ENCODE results near the gene BRD7.

The BRD7 gene

GRCh38 chr16:50280932-50281331 is 87.9 kb downstream of the BRD7 start:
- DNase-seq (ENCODE audit: low read depth), result no peak
- no peak for TF ChIP-seq CTCF (conservative IDR thresholded peaks at IDR 0.05; ENCODE audit: low read depth, low read length)
- H3K4me3 ChIP-seq (ENCODE audit: low read length), result no peak overlapping the region

DNA sequence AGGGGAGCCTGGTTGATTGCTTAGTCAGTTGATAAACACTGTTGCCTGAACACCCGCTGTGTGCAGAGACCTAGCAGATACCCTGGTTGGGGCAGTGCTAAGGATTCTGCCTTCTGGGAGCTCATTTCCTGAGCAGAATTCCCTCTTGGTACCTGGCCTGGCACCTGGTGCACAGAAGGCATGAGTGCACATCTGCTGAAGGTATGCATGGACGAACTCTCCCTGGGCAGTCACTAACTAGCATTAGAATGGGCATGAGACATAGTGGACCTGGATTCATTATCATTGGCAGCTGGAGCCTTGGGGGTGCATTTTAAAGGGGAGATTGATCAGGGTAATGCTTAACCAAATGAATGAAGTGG is 89.3 kb downstream of the BRD7 start:
- H3K4me3 ChIP-seq (ENCODE audit: low read length), result no peak overlapping the region
- no peak for DNase-seq (ENCODE audit: low read depth)
- TF ChIP-seq CTCF (conservative IDR thresholded peaks at IDR 0.05; ENCODE audit: low read depth, low read length), result no peak

- TF ChIP-seq CTCF (conservative IDR thresholded peaks at IDR 0.05; ENCODE audit: low read depth, low read length), result no peak
- DNase-seq (ENCODE audit: low read depth), result no peak
- no peak overlapping the region for H3K4me3 ChIP-seq (ENCODE audit: low read length)
These were observed 90.5 kb downstream of the BRD7 start for GRCh38 chr16:50278251-50278650.

DNA sequence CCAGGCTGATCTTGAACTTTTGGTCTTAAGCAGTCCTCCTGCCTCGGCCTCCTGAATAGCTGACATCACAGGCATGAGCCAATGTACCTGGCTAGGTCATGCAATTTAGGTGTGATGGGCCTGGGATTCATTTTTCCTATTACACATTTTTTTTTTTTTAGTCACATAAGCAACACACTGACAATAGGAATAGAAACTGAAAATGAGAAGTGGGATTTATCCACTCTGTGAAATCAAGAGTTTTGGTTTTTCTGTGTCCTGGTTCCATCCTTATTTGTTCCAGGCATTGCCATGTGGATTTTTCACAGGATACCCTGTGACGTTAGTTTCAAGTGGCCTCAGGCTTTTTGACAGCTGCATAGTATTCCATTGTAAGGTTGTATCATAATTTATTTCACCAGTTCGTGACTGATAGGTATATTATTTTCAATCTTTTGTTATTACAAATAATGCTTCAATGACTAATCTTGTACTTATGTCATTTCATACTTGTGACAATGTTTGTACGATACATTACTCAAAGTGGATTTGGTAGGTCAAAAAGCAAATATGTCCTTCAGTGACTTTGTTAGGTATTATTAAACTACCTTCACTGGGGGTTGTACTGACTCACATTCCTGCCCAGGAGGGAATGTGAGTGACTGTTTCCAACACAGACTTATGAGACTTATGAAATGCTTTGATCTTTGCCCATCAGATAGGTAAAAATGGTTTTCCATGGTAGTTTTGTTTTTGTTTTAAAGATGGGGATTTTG is 91.8 kb downstream of the BRD7 start:
- no peak overlapping the region for H3K4me3 ChIP-seq (ENCODE audit: low read length)
- no peak for TF ChIP-seq CTCF (conservative IDR thresholded peaks at IDR 0.05; ENCODE audit: low read depth, low read length)
- no peak for DNase-seq (ENCODE audit: low read depth)

GRCh38 chr16:50276326-50276640 is 92.5 kb downstream of the BRD7 start:
- no peak overlapping the region for H3K4me3 ChIP-seq (ENCODE audit: low read length)
- TF ChIP-seq CTCF (conservative IDR thresholded peaks at IDR 0.05; ENCODE audit: low read depth, low read length), result no peak
- DNase-seq (ENCODE audit: low read depth), result no peak

GRCh38 chr16:50275428-50276325 is 93.1 kb downstream of the BRD7 start:
- no peak for DNase-seq (ENCODE audit: low read depth)

More at GRCh38 chr16:50275428-50276325, 93.1 kb downstream of the BRD7 start:
- no peak overlapping the region for H3K4me3 ChIP-seq (ENCODE audit: low read length)
- TF ChIP-seq CTCF (conservative IDR thresholded peaks at IDR 0.05; ENCODE audit: low read depth, low read length), result no peak

Measured in retinal pigment epithelial cell (primary cell).